Measurements from ENCODE around the gene ALK. TPM values are rescaled to one million over a fixed set of nuclear protein-coding genes. Genes with fewer than 3 reads are reported as not detected.

The ALK gene
- polyA plus RNA-seq, 2 of the 4 experiments (the other 2 are of a cell fraction), result not detected

DNA sequence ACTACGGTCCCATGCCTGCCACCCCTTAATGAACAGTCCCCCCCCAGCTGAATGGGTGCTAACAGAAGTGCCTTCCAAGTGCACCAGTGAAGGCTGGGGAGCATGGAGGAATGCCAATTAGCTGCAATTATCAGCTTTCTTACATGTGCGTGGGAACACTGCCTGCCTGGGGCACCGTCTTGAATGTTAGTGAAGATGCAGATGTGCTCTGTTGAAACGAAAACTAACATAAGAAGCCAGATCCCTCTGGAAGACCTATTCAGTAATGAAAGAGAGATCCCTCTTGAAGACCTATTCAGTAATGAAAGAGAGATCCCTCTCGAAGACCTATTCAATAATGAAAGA lies 651.6 kb downstream of the ALK start:
- no peak overlapping the region for H3K4me3 ChIP-seq
- no peak for DNase-seq (ENCODE audit: low read depth in 1 of 2, low spot score in 1 of 2)
- H3K27ac ChIP-seq, result no peak overlapping the region
- 33% methylated on average over 5 of the region's 5 CpGs for WGBS (ENCODE audit: missing lambda C conversion rate)
- FAIRE-seq, result no peak
- TF ChIP-seq, protein P1, sequence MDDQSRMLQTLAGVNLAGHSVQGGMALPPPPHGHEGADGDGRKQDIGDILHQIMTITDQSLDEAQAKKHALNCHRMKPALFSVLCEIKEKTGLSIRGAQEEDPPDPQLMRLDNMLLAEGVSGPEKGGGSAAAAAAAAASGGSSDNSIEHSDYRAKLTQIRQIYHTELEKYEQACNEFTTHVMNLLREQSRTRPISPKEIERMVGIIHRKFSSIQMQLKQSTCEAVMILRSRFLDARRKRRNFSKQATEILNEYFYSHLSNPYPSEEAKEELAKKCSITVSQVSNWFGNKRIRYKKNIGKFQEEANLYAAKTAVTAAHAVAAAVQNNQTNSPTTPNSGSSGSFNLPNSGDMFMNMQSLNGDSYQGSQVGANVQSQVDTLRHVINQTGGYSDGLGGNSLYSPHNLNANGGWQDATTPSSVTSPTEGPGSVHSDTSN (IDR thresholded peaks at IDR 0.05), result no peak
- TF ChIP-seq JUNB (IDR thresholded peaks at IDR 0.05) (no peak), ZFP36 (IDR thresholded peaks at IDR 0.05; ENCODE audit: borderline replicate concordance, partially characterized antibody) (no peak), MAZ (IDR thresholded peaks at IDR 0.05; ENCODE audit: borderline replicate concordance, low read depth, low read length) (no peak), EHF (CRISPR knock-in tag; IDR thresholded peaks at IDR 0.05) (no peak), NR3C1 (IDR thresholded peaks at IDR 0.05) (no peak), SMC3 (IDR thresholded peaks at IDR 0.05) (no peak), RCOR1 (IDR thresholded peaks at IDR 0.05; ENCODE audit: low read depth, low read length) (no peak), MYC (IDR thresholded peaks at IDR 0.05; ENCODE audit: borderline replicate concordance, low read length) (no peak), EP300 (IDR thresholded peaks at IDR 0.05) (no peak), HDAC2 (IDR thresholded peaks at IDR 0.05) (no peak), CBX8 (IDR thresholded peaks at IDR 0.05) (no peak), SREBF2 (IDR thresholded peaks at IDR 0.05) (no peak), RAD21 (conservative IDR thresholded peaks at IDR 0.05 in 1 of 2, IDR thresholded peaks at IDR 0.05 in 1 of 2) (no peak), MAX (IDR thresholded peaks at IDR 0.05) (no peak), NPAS2 (CRISPR knock-in tag; IDR thresholded peaks at IDR 0.05; ENCODE audit: borderline replicate concordance) (no peak)
- TF ChIP-seq, protein P2, sequence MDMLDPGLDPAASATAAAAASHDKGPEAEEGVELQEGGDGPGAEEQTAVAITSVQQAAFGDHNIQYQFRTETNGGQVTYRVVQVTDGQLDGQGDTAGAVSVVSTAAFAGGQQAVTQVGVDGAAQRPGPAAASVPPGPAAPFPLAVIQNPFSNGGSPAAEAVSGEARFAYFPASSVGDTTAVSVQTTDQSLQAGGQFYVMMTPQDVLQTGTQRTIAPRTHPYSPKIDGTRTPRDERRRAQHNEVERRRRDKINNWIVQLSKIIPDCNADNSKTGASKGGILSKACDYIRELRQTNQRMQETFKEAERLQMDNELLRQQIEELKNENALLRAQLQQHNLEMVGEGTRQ (IDR thresholded peaks at IDR 0.05), result no peak
- TF ChIP-seq, protein P3, sequence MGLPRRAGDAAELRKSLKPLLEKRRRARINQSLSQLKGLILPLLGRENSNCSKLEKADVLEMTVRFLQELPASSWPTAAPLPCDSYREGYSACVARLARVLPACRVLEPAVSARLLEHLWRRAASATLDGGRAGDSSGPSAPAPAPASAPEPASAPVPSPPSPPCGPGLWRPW (IDR thresholded peaks at IDR 0.05), result no peak
- ATAC-seq, result no peak
- ChIA-PET POLR2A (no interaction called here), CTCF (interaction anchor here (0.7 kb wide), 1 partner anchor 39 kb away, joined by 3 read pairs; no protein-coding TSS in a partner anchor)
- H3K9me3 ChIP-seq, result no peaks in the 10 kb centered on the region
- no peaks in the 10 kb centered on the region for H3K4me1 ChIP-seq
- no peak overlapping the region for H3K4me2 ChIP-seq

DNA sequence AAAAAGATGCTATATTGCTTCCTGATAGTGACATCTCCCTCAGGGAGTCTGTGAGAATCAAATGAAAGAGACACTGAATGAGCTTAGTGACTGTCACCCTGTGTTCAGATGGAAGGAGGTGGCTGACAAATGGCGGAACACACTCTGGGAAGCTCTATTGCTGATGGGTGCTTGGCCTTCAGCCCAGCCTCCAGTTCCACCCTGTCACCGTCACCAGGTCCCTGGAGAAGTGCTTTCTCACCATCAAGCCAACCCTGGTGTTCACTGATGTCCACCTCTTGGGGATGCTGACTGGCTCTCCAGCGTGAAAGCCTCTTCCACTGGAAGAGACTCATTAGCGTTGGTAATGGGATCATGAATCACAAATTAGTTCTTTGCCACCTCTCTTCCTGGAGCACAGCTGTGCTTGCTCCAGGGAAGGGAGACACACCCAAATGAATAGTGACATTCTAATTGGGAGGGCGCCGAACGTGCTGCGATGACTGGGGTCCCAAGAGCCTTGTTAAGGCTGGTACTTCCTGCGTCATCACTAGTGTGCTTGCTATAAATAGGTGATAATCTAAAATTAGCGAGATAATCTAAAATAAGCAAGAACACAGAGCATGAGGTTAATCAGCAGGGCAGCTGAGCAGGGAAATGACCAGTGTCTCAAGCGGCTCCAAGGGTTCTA lies 652.2 kb downstream of the ALK start:
- no peak for FAIRE-seq

More for the DNA sequence above, 652.2 kb downstream of the ALK start:
- H3K9me3 ChIP-seq, result no peaks in the 10 kb centered on the region
- H3K27ac ChIP-seq, result no peak overlapping the region
- H3K4me3 ChIP-seq, result no peak overlapping the region
- WGBS (ENCODE audit: missing lambda C conversion rate), result 53% methylated on average over 11 of the region's 11 CpGs
- no peak overlapping the region for H3K4me2 ChIP-seq
- TF ChIP-seq EHF (CRISPR knock-in tag; IDR thresholded peaks at IDR 0.05), result no peak
- no peak for TF ChIP-seq MAX (IDR thresholded peaks at IDR 0.05)
- TF ChIP-seq CTCF (IDR thresholded peaks at IDR 0.05), result no peak
- no peak for TF ChIP-seq BHLHE40 (IDR thresholded peaks at IDR 0.05; ENCODE audit: low read depth, low read length)
- no peak for TF ChIP-seq KDM5A (IDR thresholded peaks at IDR 0.05)
- TF ChIP-seq, protein P2 (IDR thresholded peaks at IDR 0.05), result no peak
- no peak for TF ChIP-seq ZNF302 (CRISPR knock-in tag; IDR thresholded peaks at IDR 0.05)
- TF ChIP-seq EP300 (IDR thresholded peaks at IDR 0.05), result no peak
- no peak for TF ChIP-seq BCL3 (IDR thresholded peaks at IDR 0.05)
- no peak for TF ChIP-seq SMC3 (IDR thresholded peaks at IDR 0.05)
- TF ChIP-seq TP53 (CRISPR knock-in tag; IDR thresholded peaks at IDR 0.05), result no peak
- TF ChIP-seq CBX2 (IDR thresholded peaks at IDR 0.05; ENCODE audit: borderline replicate concordance, low read depth), result no peak
- no peak for TF ChIP-seq SREBF2 (IDR thresholded peaks at IDR 0.05)
- no peak for TF ChIP-seq FOXS1 (CRISPR knock-in tag; IDR thresholded peaks at IDR 0.05)
- no peak for TF ChIP-seq ESRRA (IDR thresholded peaks at IDR 0.05; ENCODE audit: borderline replicate concordance, low read length)
- TF ChIP-seq, protein P1 (IDR thresholded peaks at IDR 0.05), result no peak
- TF ChIP-seq, protein P4, sequence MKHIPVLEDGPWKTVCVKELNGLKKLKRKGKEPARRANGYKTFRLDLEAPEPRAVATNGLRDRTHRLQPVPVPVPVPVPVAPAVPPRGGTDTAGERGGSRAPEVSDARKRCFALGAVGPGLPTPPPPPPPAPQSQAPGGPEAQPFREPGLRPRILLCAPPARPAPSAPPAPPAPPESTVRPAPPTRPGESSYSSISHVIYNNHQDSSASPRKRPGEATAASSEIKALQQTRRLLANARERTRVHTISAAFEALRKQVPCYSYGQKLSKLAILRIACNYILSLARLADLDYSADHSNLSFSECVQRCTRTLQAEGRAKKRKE (CRISPR knock-in tag; IDR thresholded peaks at IDR 0.05; ENCODE audit: low read depth), result no peak
- ATAC-seq (no peak), DNase-seq (ENCODE audit: low read depth in 1 of 2, low spot score in 1 of 2) (no peak)
- CTCF ChIA-PET, result interaction anchor here (0.7 kb wide), 1 partner anchor 40 kb away, joined by 3 read pairs; no protein-coding TSS in a partner anchor
- H3K4me1 ChIP-seq, result no peaks in the 10 kb centered on the region
- POLR2A ChIA-PET, result no interaction called here

Data from A549 (cell line).